GM12878 (cell line): ENCODE results near the gene RNF31. TPM values are rescaled to one million over a fixed set of nuclear protein-coding genes. Genes with fewer than 3 reads are reported as not detected.

Experiments used
- ATAC-seq: fragments of 200-7000 bp; cut with Tn5 transposase; 3 replicates; pipeline ENCODE4 v1.9.1; 2020; ENCODE audit warnings: mild to moderate bottlenecking, moderate library complexity
- BruUV-seq: library from RNA; stranded (reverse); fragments of 400-500 nt; replicated peaks from 2 replicates; lab custom pipeline; 2021; lab: Mats Ljungman, UMichigan
- CTCF ChIA-PET: fragments of 300-600 bp; sonication (Branson Sonifier 250); formaldehyde crosslinking; extraction: SDS; loops from one replicate; lab custom pipeline; 2021; ENCODE audit warnings: inconsistent platforms; lab: Yijun Ruan, JAX
- POLR2A ChIA-PET: fragments of 350-600 bp; formaldehyde crosslinking; extraction: SDS; loops from one replicate; lab custom pipeline; 2021; ENCODE audit warnings: inconsistent platforms; lab: Charles Lee
- RAD21 ChIA-PET: fragments of 300-600 bp; sonication (Branson Sonifier 250); formaldehyde crosslinking; loops from one replicate; lab custom pipeline; 2023; ENCODE audit warnings: antibody characterized with exemption; ENCODE audit not compliant: unreplicated experiment; lab: Charles Lee
- SMC1A ChIA-PET: fragments of 300-600 bp; sonication (Branson Sonifier 250); formaldehyde crosslinking; loops from one replicate; lab custom pipeline; 2023; ENCODE audit not compliant: unreplicated experiment, uncharacterized antibody; lab: Charles Lee
- DNase-seq: peaks from one replicate; pipeline ENCODE4 v3.0.0-alpha.2; 2011; ENCODE audit warnings: low read depth, low spot score
- FAIRE-seq: peaks from 3 replicates; lab custom pipeline; 2011; peaks lifted over from hg19 to GRCh38; lab: Jason Lieb, UNC
- H2AFZ ChIP-seq: 2 replicates; pipeline ENCODE4 v1.6.0; 2011; ENCODE audit warnings: low read depth, low read length, control low read depth; ENCODE audit not compliant: control insufficient read depth
- H3K27ac ChIP-seq: 2 replicates; pipeline ENCODE4 v1.5.1; 2011; ENCODE audit warnings: control low read depth; ENCODE audit not compliant: control insufficient read depth, insufficient read depth
- H3K27me3 ChIP-seq, 2 experiments: replicated peaks in 1 of 2; 2 replicates each; pipeline versions ENCODE4 v1.6.0 to v1.6.1; 2011; ENCODE audit warnings: low read length in 1 of 2; ENCODE audit not compliant: control insufficient read depth in 2 of 2, insufficient read depth in 2 of 2
- H3K36me3 ChIP-seq, 2 experiments: 2 replicates each; pipeline ENCODE4 v1.5.1; 2011; ENCODE audit warnings: low read length in 1 of 2; ENCODE audit not compliant: control insufficient read depth in 2 of 2, insufficient read depth in 2 of 2
- H3K4me1 ChIP-seq: 2 replicates; pipeline ENCODE4 v1.6.1; 2011; ENCODE audit warnings: mild to moderate bottlenecking, low read length, moderate library complexity, mixed read lengths; ENCODE audit not compliant: control insufficient read depth, insufficient read depth
- H3K4me2 ChIP-seq: 2 replicates; pipeline ENCODE4 v1.6.0; 2011; ENCODE audit warnings: control low read depth; ENCODE audit not compliant: control insufficient read depth, insufficient read depth
- H3K4me3 ChIP-seq: fragments of 200-600 bp; sonication (generic); 2 replicates; pipeline ENCODE4 v1.5.1; 2016
- H3K79me2 ChIP-seq: 2 replicates; pipeline ENCODE4 v1.6.0; 2011; ENCODE audit warnings: low read length; ENCODE audit not compliant: control insufficient read depth, insufficient read depth
- H3K9ac ChIP-seq: 2 replicates; pipeline ENCODE4 v1.8.0; 2011; ENCODE audit warnings: low read length, control low read depth, mixed read lengths; ENCODE audit not compliant: control insufficient read depth, insufficient read depth
- H3K9me3 ChIP-seq: replicated peaks from 3 replicates; pipeline ENCODE4 v1.5.1; 2011; ENCODE audit warnings: mild to moderate bottlenecking, low read length; ENCODE audit not compliant: control insufficient read depth, insufficient read depth
- H4K20me1 ChIP-seq: 2 replicates; pipeline ENCODE4 v1.6.0; 2011; ENCODE audit not compliant: control insufficient read depth, insufficient read depth
- CREB1 ChIP-seq: IDR thresholded peaks from 2 replicates; pipeline ENCODE4 v1.6.1; 2012; ENCODE audit warnings: low read depth, mild to moderate bottlenecking, inconsistent platforms
- E2F4 ChIP-seq: IDR thresholded peaks from 2 replicates; pipeline ENCODE4 v1.6.1; 2012; ENCODE audit warnings: low read depth, low read length, improper control_type of control experiment
- IRF4 ChIP-seq: IDR thresholded peaks from 2 replicates; pipeline ENCODE4 v1.6.1; 2011; ENCODE audit warnings: low read depth, low read length
- JUNB ChIP-seq: IDR thresholded peaks from 2 replicates; pipeline ENCODE4 v1.6.1; 2016; ENCODE audit warnings: antibody characterized with exemption, mild to moderate bottlenecking
- KLF5 ChIP-seq: fragments of 450-650 bp; IDR thresholded peaks from 2 replicates; pipeline ENCODE4 v1.6.1; 2014; ENCODE audit warnings: mild to moderate bottlenecking; ENCODE audit not compliant: partially characterized antibody
- POLR2A ChIP-seq: IDR thresholded peaks from 2 replicates; pipeline ENCODE4 v1.6.1; 2011; ENCODE audit warnings: low read depth, mild to moderate bottlenecking, low read length
- POLR2AphosphoS5 ChIP-seq: IDR thresholded peaks from 2 replicates; pipeline ENCODE4 v1.6.1; 2011; ENCODE audit warnings: mild to moderate bottlenecking, low read length, inconsistent platforms
- RAD21 ChIP-seq: IDR thresholded peaks from 2 replicates; pipeline ENCODE4 v1.6.1; 2011; ENCODE audit warnings: mild to moderate bottlenecking, low read depth, low read length, moderate library complexity; ENCODE audit not compliant: insufficient read depth
- RFX5 ChIP-seq: IDR thresholded peaks from 2 replicates; pipeline ENCODE4 v1.6.1; 2011; ENCODE audit warnings: low read depth, low read length, improper control_type of control experiment
- STAT1 ChIP-seq: fragments of 450-650 bp; conservative IDR thresholded peaks from 2 replicates; pipeline ENCODE4 v1.6.1; 2014; ENCODE audit warnings: antibody characterized with exemption, mild to moderate bottlenecking
- TCF12 ChIP-seq: IDR thresholded peaks from 2 replicates; pipeline ENCODE4 v1.6.1; 2011; ENCODE audit warnings: low read depth, mild to moderate bottlenecking, low read length
- WGBS: methylation state at CpG from one replicate; pipeline ENCODE4 v1.1.6; 2016; ENCODE audit warnings: low lambda C conversion rate; ENCODE audit not compliant: insufficient replicate concordance, insufficient coverage; ENCODE audit errors: missing lambda C conversion rate; 5-methylcytosine and 5-hydroxymethylcytosine counted together
- in situ Hi-C: fragments of 300-500 bp; cut with MboI; formaldehyde crosslinking; loops from 9 replicates; pipeline ENCODE4 v1.14.3; 2018; ENCODE audit warnings: mixed read lengths
- intact Hi-C: fragments of 100-400 bp; cut with micrococcal nuclease; formaldehyde crosslinking; loops from one replicate; pipeline ENCODE4 v1.14.2; 2022; ENCODE audit not compliant: unreplicated experiment
- polyA plus RNA-seq, 11 experiments: library from polyadenylated mRNA; depleted of rRNA in 4 of 11; unstranded in 6 of 11; stranded (reverse) in 5 of 11; fragments of >200 nt; fragmentation: Nextera tagmentation in 4 of 11; fragmentation: Illumina TruSeq in 1 of 11; extraction: Ambion mirVana in 4 of 11; extraction: Trizol in 1 of 11; gene quantifications; 1 replicate in 1 of 11; 2 replicates in 10 of 11; pipeline versions ENCODE4 v1.2.1 to v1.2.3, GENCODE V29; 2011 to 2016; ENCODE audit warnings: inconsistent platforms in 2 of 11, missing spikeins in 2 of 11, low read depth in 1 of 11
- total RNA-seq, 4 experiments: library from RNA; depleted of rRNA in 3 of 4; stranded (reverse); fragments of >200 nt in 3 of 4; fragmentation: Illumina TruSeq in 1 of 4; extraction: Trizol in 1 of 4; gene quantifications; 2 replicates each; pipeline versions ENCODE4 v1.2.1 to v1.2.3, GENCODE V29; 2013 to 2021

RNF31 gene
- total and polyA plus RNA-seq, 10 of the 15 experiments (the other 5 are each of a cell fraction or from before 2014, with no cell fraction given), result 8.5 to 92.7 (median 52.0) TPM

- ChIA-PET CTCF (interaction anchor here (0.6 to 0.9 kb wide), 2 partner anchors 36 to 129 kb away, joined by 3 read pairs; partner anchors contain the start of genes CIDEB and MDP1), SMC1A (no interaction called here), RAD21 (no interaction called here), POLR2A (interaction anchor here (1.1 to 1.4 kb wide), 3 partner anchors 15 to 38 kb away, joined by 3 to 4 read pairs (median 3); partner anchors contain the start of gene EMC9)
- Histone ChIP-seq H3K4me3 (no peak overlapping the region), H3K79me2 (no peaks in the 10 kb centered on the region), H3K4me1 (no peaks in the 10 kb centered on the region), H3K9me3 (no peaks in the 10 kb centered on the region), H3K36me3 (peaks cover 13 to 47% of the 10 kb centered on the region in 2 experiments; a peak in 3 of 4 replicates), H3K9ac (no peak overlapping the region), H2AFZ (no peak overlapping the region), H3K27me3 (no peaks in the 10 kb centered on the region), H3K4me2 (no peak overlapping the region), H3K27ac (no peak overlapping the region), H4K20me1 (no peaks in the 10 kb centered on the region)
- DNase-seq (no peak), ATAC-seq (peak; percentile 9), FAIRE-seq (no peak)
- no peak for TF ChIP-seq IRF4
- no peak for TF ChIP-seq E2F4
- TF ChIP-seq TCF12, result no peak
- peak; percentile 73 for TF ChIP-seq POLR2A
- TF ChIP-seq JUNB, result no peak
- TF ChIP-seq POLR2AphosphoS5, result peak; percentile 70; the same call in 1 of the 2 replicates
- no peak for TF ChIP-seq CREB1
- no peak for TF ChIP-seq RAD21
- TF ChIP-seq KLF5, result no peak
- no peak for TF ChIP-seq RFX5
- TF ChIP-seq STAT1, result no peak
- BruUV-seq, result no TSS peak
- intact Hi-C loops, result no loop called here
- 71% methylated on average over 14 of the region's 14 CpGs for WGBS
- in situ Hi-C loops, result no loop called here
Measured at GRCh38 chr14:24179294-24179960, 32.1 kb downstream of the RNF31 start.
